Neural cell (in vitro differentiated cells): ENCODE results near the gene USP35.

Experiments used
- CTCF ChIP-seq: fragments of 450-650 bp; IDR thresholded peaks from 2 replicates; pipeline ENCODE4 v1.5.1; 2014; ENCODE audit warnings: antibody characterized with exemption, mild to moderate bottlenecking, moderate library complexity; ENCODE audit not compliant: poor library complexity, severe bottlenecking
- SMC3 ChIP-seq: fragments of 450-650 bp; conservative IDR thresholded peaks from 2 replicates; pipeline ENCODE4 v1.6.1; 2014; ENCODE audit warnings: antibody characterized with exemption, mild to moderate bottlenecking, moderate library complexity; ENCODE audit not compliant: poor library complexity
- TAF1 ChIP-seq: IDR thresholded peaks from 2 replicates; pipeline ENCODE4 v1.6.1; 2012; ENCODE audit warnings: low read depth

- TF ChIP-seq SMC3 (no peak), TAF1 (no peak), CTCF (no peak)
These were observed 74.0 kb downstream of the USP35 start for GRCh38 chr11:78262691-78263090.
